Liver (tissue), 9 donors: ENCODE results near the gene TTLL4. TPM values are rescaled to one million over a fixed set of nuclear protein-coding genes. Genes with fewer than 3 reads are reported as not detected.
A peak's percentile ranks its signal among the peaks of the same experiment; 100 is the strongest.

Experiments used
- DNase-seq: peaks from one replicate; pipeline ENCODE4 v3.0.0-alpha.2; 2017; ENCODE audit warnings: low spot score
- H3K27ac ChIP-seq, 2 donors: one replicate each; pipeline ENCODE4 v1.7.0; 2013; ENCODE audit warnings: inconsistent platforms in 2 of 2, low read length in 2 of 2, control low read depth in 1 of 2, low read depth in 1 of 2, mild to moderate bottlenecking in 1 of 2
- H3K27me3 ChIP-seq, 4 donors: one replicate each; pipeline versions ENCODE4 v1.6.1 to v1.7.0; 2013; ENCODE audit warnings: low read length in 3 of 4, inconsistent platforms in 1 of 4, mild to moderate bottlenecking in 1 of 4, moderate library complexity in 1 of 4; ENCODE audit not compliant: control insufficient read depth in 4 of 4, insufficient read depth in 4 of 4
- H3K36me3 ChIP-seq, 4 donors: one replicate each; pipeline versions ENCODE4 v1.6.1 to v1.7.0; 2013; ENCODE audit warnings: low read length in 3 of 4, mild to moderate bottlenecking in 3 of 4, low read depth in 1 of 4, moderate library complexity in 1 of 4; ENCODE audit not compliant: control insufficient read depth in 4 of 4, insufficient read depth in 3 of 4
- H3K4me1 ChIP-seq, 4 donors: one replicate each; pipeline versions ENCODE4 v1.6.1 to v1.7.0; 2013; ENCODE audit warnings: low read length in 3 of 4, mild to moderate bottlenecking in 3 of 4, moderate library complexity in 1 of 4; ENCODE audit not compliant: control insufficient read depth in 4 of 4, insufficient read depth in 4 of 4
- H3K4me3 ChIP-seq, 3 donors: one replicate each; pipeline versions ENCODE4 v1.6.1 to v1.7.0; 2013; ENCODE audit warnings: low read length in 3 of 3, control low read depth in 1 of 3, low read depth in 1 of 3, mild to moderate bottlenecking in 1 of 3
- H3K9ac ChIP-seq, 2 donors: one replicate each; pipeline ENCODE4 v1.7.0; 2013; ENCODE audit warnings: low read length in 2 of 2, mild to moderate bottlenecking in 2 of 2, moderate library complexity in 2 of 2, control low read depth in 1 of 2, low read depth in 1 of 2
- H3K9me3 ChIP-seq, 4 donors: one replicate each; pipeline versions ENCODE4 v1.6.1 to v1.7.0; 2013; ENCODE audit warnings: low read length in 3 of 4; ENCODE audit not compliant: control insufficient read depth in 4 of 4
- FOXA1 ChIP-seq: IDR thresholded peaks from 2 replicates; pipeline ENCODE4 v1.6.1; 2016; ENCODE audit warnings: antibody characterized with exemption
- FOXA2 ChIP-seq: IDR thresholded peaks from 2 replicates; pipeline ENCODE4 v1.6.1; 2016; ENCODE audit warnings: antibody characterized with exemption
- GABPA ChIP-seq, 2 donors: IDR thresholded peaks in 1 of 2; conservative IDR thresholded peaks in 1 of 2; 2 replicates each; pipeline ENCODE4 v1.6.1; 2016; ENCODE audit warnings: antibody characterized with exemption in 2 of 2, mild to moderate bottlenecking in 1 of 2, moderate library complexity in 1 of 2
- HNF4G ChIP-seq: IDR thresholded peaks from 2 replicates; pipeline ENCODE4 v1.6.1; 2016; ENCODE audit warnings: antibody characterized with exemption
- JUND ChIP-seq, 2 donors: IDR thresholded peaks; 2 replicates each; pipeline ENCODE4 v1.6.1; 2016; ENCODE audit warnings: antibody characterized with exemption in 2 of 2
- MAX ChIP-seq: IDR thresholded peaks from 2 replicates; pipeline ENCODE4 v1.6.1; 2016; ENCODE audit warnings: antibody characterized with exemption
- NR2F2 ChIP-seq: IDR thresholded peaks from 2 replicates; pipeline ENCODE4 v1.6.1; 2016; ENCODE audit warnings: antibody characterized with exemption
- RAD21 ChIP-seq, 2 donors: IDR thresholded peaks; 2 replicates each; pipeline ENCODE4 v1.6.1; 2016; ENCODE audit warnings: antibody characterized with exemption in 2 of 2, mild to moderate bottlenecking in 2 of 2
- REST ChIP-seq: IDR thresholded peaks from 2 replicates; pipeline ENCODE4 v1.6.1; 2016; ENCODE audit warnings: antibody characterized with exemption, mild to moderate bottlenecking
- RXRA ChIP-seq, 2 donors: IDR thresholded peaks; 2 replicates each; pipeline ENCODE4 v1.6.1; 2017 to 2018; ENCODE audit warnings: antibody characterized with exemption in 2 of 2, mild to moderate bottlenecking in 1 of 2
- SP1 ChIP-seq: IDR thresholded peaks from 2 replicates; pipeline ENCODE4 v1.6.1; 2018; ENCODE audit warnings: antibody characterized with exemption, mild to moderate bottlenecking
- TAF1 ChIP-seq: conservative IDR thresholded peaks from 2 replicates; pipeline ENCODE4 v1.6.1; 2016; ENCODE audit warnings: antibody characterized with exemption, mild to moderate bottlenecking
- YY1 ChIP-seq: IDR thresholded peaks from 2 replicates; pipeline ENCODE4 v1.6.1; 2016; ENCODE audit warnings: antibody characterized with exemption, mild to moderate bottlenecking
- WGBS: extraction: QIAGEN DNeasy Blood & Tissue Kit; methylation state at CpG from one replicate; pipeline ENCODE4 v1.1.7; 2013; 5-methylcytosine and 5-hydroxymethylcytosine counted together
- polyA plus RNA-seq, 2 donors: library from polyadenylated mRNA; stranded (reverse) in 1 of 2; unstranded in 1 of 2; fragments of 200-250 nt in 1 of 2; fragments of >200 nt in 1 of 2; fragmentation: Nextera tagmentation in 1 of 2; extraction: Ambion mirVana in 1 of 2; gene quantifications; one replicate each; pipeline versions ENCODE4 v1.2.1 to v1.2.3, GENCODE V29; 2013 to 2015
- total RNA-seq, 2 donors: library from RNA; depleted of rRNA; stranded (reverse); fragments of >200 nt; gene quantifications; one replicate each; pipeline ENCODE4 v1.2.3, GENCODE V29; 2014
- TF ChIP-seq, protein P1 (sequence below): fragments of 150-350 bp; IDR thresholded peaks from 2 replicates; pipeline ENCODE4 v1.5.1; 2017; ENCODE audit warnings: improper control_type of control experiment, low read depth, low read length; ENCODE audit not compliant: missing input control
- TF ChIP-seq, protein P2 (sequence below): IDR thresholded peaks from 2 replicates; pipeline ENCODE4 v1.6.1; 2016; ENCODE audit warnings: antibody characterized with exemption
- TF ChIP-seq, protein P3 (sequence below): IDR thresholded peaks from 2 replicates; pipeline ENCODE4 v1.6.1; 2016; ENCODE audit warnings: antibody characterized with exemption
- donor health status: healthy.
- donor health status: healthy.
- donor health status: healthy.
- donor health status: healthy.
- donor health status: healthy.

TTLL4 gene
- total and polyA plus RNA-seq, 4 donors, result 5.7 to 14.0 (median 6.6) TPM

GRCh38 chr2:218734190-218734975 lies 23.7 kb downstream of the TTLL4 start:
- TF ChIP-seq HNF4G (no peak), JUND (IDR thresholded peaks at IDR 0.05) (no peak), TAF1 (no peak), NR2F2 (no peak), GABPA (IDR thresholded peaks at IDR 0.05 in 1 of 2, conservative IDR thresholded peaks at IDR 0.05 in 1 of 2) (no peak), RXRA (IDR thresholded peaks at IDR 0.05) (no peak), FOXA1 (no peak), SP1 (no peak)
- TF ChIP-seq, protein P1, sequence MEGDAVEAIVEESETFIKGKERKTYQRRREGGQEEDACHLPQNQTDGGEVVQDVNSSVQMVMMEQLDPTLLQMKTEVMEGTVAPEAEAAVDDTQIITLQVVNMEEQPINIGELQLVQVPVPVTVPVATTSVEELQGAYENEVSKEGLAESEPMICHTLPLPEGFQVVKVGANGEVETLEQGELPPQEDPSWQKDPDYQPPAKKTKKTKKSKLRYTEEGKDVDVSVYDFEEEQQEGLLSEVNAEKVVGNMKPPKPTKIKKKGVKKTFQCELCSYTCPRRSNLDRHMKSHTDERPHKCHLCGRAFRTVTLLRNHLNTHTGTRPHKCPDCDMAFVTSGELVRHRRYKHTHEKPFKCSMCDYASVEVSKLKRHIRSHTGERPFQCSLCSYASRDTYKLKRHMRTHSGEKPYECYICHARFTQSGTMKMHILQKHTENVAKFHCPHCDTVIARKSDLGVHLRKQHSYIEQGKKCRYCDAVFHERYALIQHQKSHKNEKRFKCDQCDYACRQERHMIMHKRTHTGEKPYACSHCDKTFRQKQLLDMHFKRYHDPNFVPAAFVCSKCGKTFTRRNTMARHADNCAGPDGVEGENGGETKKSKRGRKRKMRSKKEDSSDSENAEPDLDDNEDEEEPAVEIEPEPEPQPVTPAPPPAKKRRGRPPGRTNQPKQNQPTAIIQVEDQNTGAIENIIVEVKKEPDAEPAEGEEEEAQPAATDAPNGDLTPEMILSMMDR, result no peak
- TF ChIP-seq, protein P2, sequence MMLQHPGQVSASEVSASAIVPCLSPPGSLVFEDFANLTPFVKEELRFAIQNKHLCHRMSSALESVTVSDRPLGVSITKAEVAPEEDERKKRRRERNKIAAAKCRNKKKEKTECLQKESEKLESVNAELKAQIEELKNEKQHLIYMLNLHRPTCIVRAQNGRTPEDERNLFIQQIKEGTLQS, result no peak
- Histone ChIP-seq H3K4me1 (peaks cover 4 to 38% (median 17%) of the 10 kb centered on the region in 4 donors), H3K9me3 (no peaks in the 10 kb centered on the region), H3K36me3 (peaks cover 4 to 10% (median 8%) of the 10 kb centered on the region in 4 donors), H3K4me3 (no peak overlapping the region), H3K27ac (peak overlapping the region; percentile 62 to 81), H3K9ac (no peak overlapping the region), H3K27me3 (no peaks in the 10 kb centered on the region)
- 97% methylated on average over 8 of the region's 8 CpGs for WGBS
- no peak for DNase-seq

DNA sequence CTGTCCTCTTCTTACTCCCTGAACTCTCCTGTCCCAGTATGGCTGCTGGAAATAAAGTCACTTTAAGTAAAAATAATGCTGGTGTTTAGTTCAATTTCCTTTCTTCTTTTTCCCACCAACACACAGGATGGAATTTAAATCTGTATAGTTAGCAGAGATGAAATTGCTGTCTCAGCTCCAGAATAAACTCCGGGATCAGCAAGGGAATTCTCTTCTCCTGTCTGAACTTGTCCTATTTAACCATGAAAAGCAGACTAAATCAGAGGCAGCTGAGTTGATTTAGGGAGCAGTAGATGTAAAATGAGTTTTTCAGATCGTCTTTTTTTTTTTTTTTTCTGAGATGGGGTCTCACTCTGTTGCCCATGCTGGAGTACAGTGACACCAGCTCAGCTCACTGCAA lies 25.9 kb downstream of the TTLL4 start:
- peaks cover 4 to 39% (median 15%) of the 10 kb centered on the region in 4 donors for H3K4me1 ChIP-seq
- H3K36me3 ChIP-seq, result peaks cover 10 to 15% (median 12%) of the 10 kb centered on the region in 4 donors
- no peaks in the 10 kb centered on the region for H3K27me3 ChIP-seq
- H3K9ac ChIP-seq, result no peak overlapping the region
- H3K9me3 ChIP-seq, result no peaks in the 10 kb centered on the region
- WGBS, result 89% methylated on average over 2 of the region's 2 CpGs
- no peak overlapping the region for H3K4me3 ChIP-seq
- TF ChIP-seq, protein P2, result no peak
- TF ChIP-seq FOXA2, result no peak
- TF ChIP-seq RAD21 (IDR thresholded peaks at IDR 0.05), result no peak
- TF ChIP-seq TAF1, result no peak
- TF ChIP-seq MAX, result no peak
- no peak for TF ChIP-seq HNF4G
- no peak for TF ChIP-seq YY1
- TF ChIP-seq, protein P1, result no peak
- no peak for TF ChIP-seq SP1
- no peak for TF ChIP-seq JUND (IDR thresholded peaks at IDR 0.05)
- no peak for TF ChIP-seq FOXA1
- no peak for TF ChIP-seq GABPA (IDR thresholded peaks at IDR 0.05 in 1 of 2, conservative IDR thresholded peaks at IDR 0.05 in 1 of 2)
- TF ChIP-seq, protein P3, sequence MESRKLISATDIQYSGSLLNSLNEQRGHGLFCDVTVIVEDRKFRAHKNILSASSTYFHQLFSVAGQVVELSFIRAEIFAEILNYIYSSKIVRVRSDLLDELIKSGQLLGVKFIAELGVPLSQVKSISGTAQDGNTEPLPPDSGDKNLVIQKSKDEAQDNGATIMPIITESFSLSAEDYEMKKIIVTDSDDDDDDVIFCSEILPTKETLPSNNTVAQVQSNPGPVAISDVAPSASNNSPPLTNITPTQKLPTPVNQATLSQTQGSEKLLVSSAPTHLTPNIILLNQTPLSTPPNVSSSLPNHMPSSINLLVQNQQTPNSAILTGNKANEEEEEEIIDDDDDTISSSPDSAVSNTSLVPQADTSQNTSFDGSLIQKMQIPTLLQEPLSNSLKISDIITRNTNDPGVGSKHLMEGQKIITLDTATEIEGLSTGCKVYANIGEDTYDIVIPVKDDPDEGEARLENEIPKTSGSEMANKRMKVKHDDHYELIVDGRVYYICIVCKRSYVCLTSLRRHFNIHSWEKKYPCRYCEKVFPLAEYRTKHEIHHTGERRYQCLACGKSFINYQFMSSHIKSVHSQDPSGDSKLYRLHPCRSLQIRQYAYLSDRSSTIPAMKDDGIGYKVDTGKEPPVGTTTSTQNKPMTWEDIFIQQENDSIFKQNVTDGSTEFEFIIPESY, result no peak
- TF ChIP-seq REST, result no peak
- DNase-seq, result no peak
- no peak overlapping the region for H3K27ac ChIP-seq
